PC-3 (cell line): ENCODE measurements around the gene SYMPK.

Source experiments
- CTCF ChIP-seq: fragments of 300-600 bp; sonication (generic); conservative IDR thresholded peaks from 2 replicates; pipeline ENCODE4 v1.5.1; 2017; ENCODE audit warnings: antibody characterized with exemption, low read depth, mild to moderate bottlenecking, low read length
- EZH2 ChIP-seq: fragments of 300-600 bp; sonication (generic); IDR thresholded peaks from one replicate; pipeline ENCODE4 v1.6.1; 2017; ENCODE audit warnings: antibody characterized with exemption, mild to moderate bottlenecking, low read length; ENCODE audit not compliant: unreplicated experiment
- EZH2phosphoT487 ChIP-seq: fragments of 300-600 bp; sonication (generic); IDR thresholded peaks from 2 replicates; pipeline ENCODE4 v1.6.1; 2018; ENCODE audit warnings: mild to moderate bottlenecking, antibody characterized with exemption, low read length, borderline replicate concordance

- no peak for TF ChIP-seq CTCF
- no peak for TF ChIP-seq EZH2
- TF ChIP-seq EZH2phosphoT487: no peak
These were observed 15.3 kb downstream of the SYMPK start for GRCh38 chr19:45847663-45848062.
